ENCODE data around the gene TARS1. TPM values are rescaled to one million over a fixed set of nuclear protein-coding genes. Genes with fewer than 3 reads are reported as not detected.

Gene TARS1
- total and polyA plus RNA-seq, 2 of the 4 experiments (the other 2 are of a cell fraction): 90.8 to 175 TPM

GRCh38 chr5:33432656-33433055 lies 8.1 kb upstream of the TARS1 start:
- BruUV-seq (replicated peaks): no TSS peak
- CTCF ChIA-PET: interaction anchor here (2.1 kb wide), 1 partner anchor 537 kb away, joined by 9 read pairs; no protein-coding TSS in a partner anchor
- Histone ChIP-seq H3K9me1 (ENCODE audit: insufficient read depth, low read length) (no peaks in the 10 kb centered on the region), H3K4me1 (ENCODE audit: control insufficient read depth, insufficient read depth, low read length) (peaks cover 2% of the 10 kb centered on the region; the same call in 1 of the 2 replicates), H3K4me3 (ENCODE audit: insufficient read depth, low read depth, low read length) (no peak overlapping the region), H3K9ac (ENCODE audit: low read depth, low read length) (no peak overlapping the region), H4K5ac (ENCODE audit: low read depth, low read length) (no peak overlapping the region), H2AK5ac (ENCODE audit: low read depth, low read length) (no peak overlapping the region), H4K8ac (ENCODE audit: low read depth in 2 of 2, low read length in 2 of 2) (no peak overlapping the region), H3K56ac (ENCODE audit: extremely low read depth, insufficient read depth, low read length) (no peak overlapping the region), H3K4me2 (ENCODE audit: low read depth, low read length) (no peak overlapping the region), H3K27me3 (ENCODE audit: control insufficient read depth, insufficient read depth, low read length) (no peaks in the 10 kb centered on the region), H3K23ac (ENCODE audit: low read depth, low read length) (no peak overlapping the region), H2BK20ac (ENCODE audit: low read depth, low read length) (no peak overlapping the region), H2BK5ac (ENCODE audit: low read depth, low read length, poor library complexity, severe bottlenecking) (no peak overlapping the region), H4K91ac (ENCODE audit: insufficient read depth, low read depth, low read length) (no peak overlapping the region), H2BK120ac (ENCODE audit: low read depth, low read length) (no peak overlapping the region), H3K27ac (ENCODE audit: insufficient read depth, low read length) (no peak overlapping the region), H3K18ac (ENCODE audit: low read depth, low read length) (no peak overlapping the region), H3K4ac (ENCODE audit: low read depth, low read length) (no peak overlapping the region), H3K9me3 (ENCODE audit: control insufficient read depth, insufficient read depth, low read length) (no peaks in the 10 kb centered on the region), H3K14ac (replicated peaks; ENCODE audit: low read depth, low read length) (no peak overlapping the region), H3K79me1 (ENCODE audit: low read depth in 1 of 2, low read length in 2 of 2) (no peaks in the 10 kb centered on the region), H3K36me3 (ENCODE audit: control insufficient read depth, insufficient read depth, low read length) (no peaks in the 10 kb centered on the region), H2AK9ac (replicated peaks; ENCODE audit: low read depth, low read length, poor library complexity) (no peak overlapping the region), H4K20me1 (ENCODE audit: insufficient read depth, low read length) (no peaks in the 10 kb centered on the region), H2AFZ (replicated peaks; ENCODE audit: low read length, poor library complexity) (no peak overlapping the region), H2BK15ac (ENCODE audit: low read depth, low read length) (no peak overlapping the region)
- WGBS, 2 experiments (ENCODE audit: extremely low coverage in 2 of 2, insufficient read length in 1 of 2): no CpG with 5 or more reads among the region's 1 CpG
- POLR2A ChIA-PET (ENCODE audit: unreplicated experiment): no interaction called here
- DNase-seq (no peak), ATAC-seq (ENCODE audit: low read depth) (no peak)
- intact Hi-C loops (cut with micrococcal nuclease): no loop called here
- in situ Hi-C loops (cut with MboI; ENCODE audit: low sequenced_read_pairs): loop anchor here (25.0 kb wide), 1 partner anchor 1030 kb away; no protein-coding TSS in a partner anchor
- TF ChIP-seq CEBPB (IDR thresholded peaks at IDR 0.05; ENCODE audit: low read depth, low read length) (no peak), MAFK (IDR thresholded peaks at IDR 0.05; ENCODE audit: low read depth, low read length) (0 out of 2 replicates have a peak, but pooled peaks have one; percentile 20)
- dilution Hi-C loops (cut with HindIII; ENCODE audit: low sequenced_read_pairs, unreplicated experiment): no loop called here

All from IMR-90 (cell line).